Measurements from ENCODE around the gene GPX5.
"Not testable (repeated sequence)": the region's sequence is repeated elsewhere in the genome, so short reads cannot be mapped to it uniquely, and the experiment has no call there.

Gene GPX5

GRCh38 chr6:28515676-28516075 is 10.0 kb upstream of the GPX5 start, which contains the start of gene GPX6:
Gene GPX6 (minus strand): TSS chr6:28515793. CDS start chr6:28515743, 50 bp downstream.
- no peak for DNase-seq (ENCODE audit: low spot score)

- DNase-seq (ENCODE audit: low spot score) = no peak
Observed at GRCh38 chr6:28517964-28518363, 7.7 kb upstream of the GPX5 start.

- no peak for DNase-seq (ENCODE audit: low spot score)
Observed at GRCh38 chr6:28522594-28523240, 3.0 kb upstream of the GPX5 start.

- no peak for DNase-seq (ENCODE audit: low spot score)
Observed at GRCh38 chr6:28523241-28523622, 2.4 kb upstream of the GPX5 start.

- no peak for DNase-seq (ENCODE audit: low spot score)
Observed at GRCh38 chr6:28530777-28531176, 5.1 kb downstream of the GPX5 start.

GRCh38 chr6:28531479-28532128 is 5.9 kb downstream of the GPX5 start:
- no peak for DNase-seq (ENCODE audit: low spot score)

- no peak for DNase-seq (ENCODE audit: low spot score)
Observed at GRCh38 chr6:28534306-28534705, 8.6 kb downstream of the GPX5 start.

- DNase-seq (ENCODE audit: low spot score) = no peak
Observed at GRCh38 chr6:28534875-28535274, 9.2 kb downstream of the GPX5 start.

GRCh38 chr6:28537065-28537464 is 11.4 kb downstream of the GPX5 start:
- DNase-seq (ENCODE audit: low spot score) = peak; percentile 18

- no peak for DNase-seq (ENCODE audit: low spot score)
Observed at GRCh38 chr6:28537509-28538140, 11.9 kb downstream of the GPX5 start.

- DNase-seq (ENCODE audit: low spot score) = no peak
Observed at GRCh38 chr6:28541996-28542395, 16.3 kb downstream of the GPX5 start.

- DNase-seq (ENCODE audit: low spot score) = peak; percentile 40
Observed at GRCh38 chr6:28542440-28543296, 17.0 kb downstream of the GPX5 start.

- peak; percentile 24 for DNase-seq (ENCODE audit: low spot score)
Observed at GRCh38 chr6:28543651-28544610, 18.2 kb downstream of the GPX5 start.

GRCh38 chr6:28545955-28546354 is 20.3 kb downstream of the GPX5 start:
- no peak for DNase-seq (ENCODE audit: low spot score)

- DNase-seq (ENCODE audit: low spot score) = not testable (repeated sequence)
Observed at GRCh38 chr6:28547003-28547402, 21.3 kb downstream of the GPX5 start.

- DNase-seq (ENCODE audit: low spot score) = no peak
Observed at GRCh38 chr6:28551891-28552666, 26.4 kb downstream of the GPX5 start.

GRCh38 chr6:28553384-28553985 is 27.8 kb downstream of the GPX5 start:
- DNase-seq (ENCODE audit: low spot score) = no peak

- no peak for DNase-seq (ENCODE audit: low spot score)
Observed at GRCh38 chr6:28553986-28554881, 28.6 kb downstream of the GPX5 start.

GRCh38 chr6:28555136-28555535 is 29.5 kb downstream of the GPX5 start:
- DNase-seq (ENCODE audit: low spot score) = no peak
